Neural progenitor cell (in vitro differentiated cells): ENCODE results near the gene UBL4B.

Experiments
- CTCF ChIP-seq: fragments of 200-600 bp; sonication (generic); IDR thresholded peaks from 2 replicates; pipeline ENCODE4 v1.5.1; 2017; ENCODE audit warnings: antibody characterized with exemption, mild to moderate bottlenecking
- EZH2 ChIP-seq: fragments of 200-600 bp; sonication (generic); IDR thresholded peaks from 2 replicates; pipeline ENCODE4 v1.6.1; 2017; ENCODE audit warnings: antibody characterized with exemption, mild to moderate bottlenecking, moderate library complexity
- EZH2phosphoT487 ChIP-seq: fragments of 200-600 bp; sonication (generic); IDR thresholded peaks from 2 replicates; pipeline ENCODE4 v1.6.1; 2017; ENCODE audit warnings: antibody characterized with exemption

DNA sequence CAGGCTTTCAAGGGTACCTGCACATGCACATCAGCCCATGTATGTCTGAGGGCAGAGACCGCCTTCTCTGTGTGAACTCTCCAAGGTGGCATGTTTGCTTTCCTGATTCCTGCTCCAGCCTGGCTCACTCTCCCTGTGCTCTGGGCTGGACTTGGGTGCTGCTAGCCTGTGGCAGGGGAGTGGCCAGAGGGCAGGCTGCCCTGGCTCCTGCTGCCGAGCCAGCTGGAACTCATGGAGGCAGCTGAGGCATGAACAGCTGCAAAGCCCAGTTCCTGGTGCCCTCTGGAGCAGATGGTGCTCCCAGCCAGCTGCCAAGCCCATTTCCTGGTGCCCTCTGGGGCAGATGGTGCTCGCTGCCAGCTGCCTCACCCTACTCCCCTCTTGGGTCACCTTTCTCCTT is 7.6 kb downstream of the UBL4B start:
- no peak for TF ChIP-seq CTCF
- TF ChIP-seq EZH2phosphoT487: no peak
- no peak for TF ChIP-seq EZH2
